H1 (cell line): Measurements from ENCODE around the gene CD4. TPM values are rescaled to one million over a fixed set of nuclear protein-coding genes. Genes with fewer than 3 reads are reported as not detected.

Experiments
- CHD7 ChIP-seq: fragments of 300-600 bp; sonication (generic); IDR thresholded peaks from 2 replicates; pipeline ENCODE4 v1.7.1; 2012; ENCODE audit warnings: low read length, moderate library complexity, mild to moderate bottlenecking, inconsistent platforms; ENCODE audit not compliant: insufficient replicate concordance
- EP300 ChIP-seq, 2 experiments: IDR thresholded peaks; 1 replicate in 1 of 2; 2 replicates in 1 of 2; pipeline ENCODE4 v1.6.1; 2011 to 2012; ENCODE audit warnings: low read depth in 2 of 2, low read length in 2 of 2, mild to moderate bottlenecking in 2 of 2, borderline replicate concordance in 1 of 2, inconsistent platforms in 1 of 2, moderate library complexity in 1 of 2
- HDAC6 ChIP-seq: IDR thresholded peaks from one replicate; pipeline ENCODE4 v1.7.1; 2012; ENCODE audit warnings: low read depth, mild to moderate bottlenecking, inconsistent platforms, low read length, moderate library complexity
- KDM1A ChIP-seq: fragments of 200-600, 300-600 bp; sonication (generic); IDR thresholded peaks from 2 replicates; pipeline ENCODE4 v1.7.1; 2016; ENCODE audit warnings: mild to moderate bottlenecking, low read length, borderline replicate concordance
- RFX5 ChIP-seq: IDR thresholded peaks from 2 replicates; pipeline ENCODE4 v1.6.1; 2011; ENCODE audit warnings: low read depth, low read length, improper control_type of control experiment, borderline replicate concordance
- polyA plus RNA-seq, 7 experiments: library from polyadenylated mRNA; depleted of rRNA in 3 of 7; stranded (reverse) in 5 of 7; unstranded in 2 of 7; fragments of >200 nt in 5 of 7; fragments of 200-250 nt in 2 of 7; gene quantifications; 1 replicate in 5 of 7; 2 replicates in 1 of 7; 4 replicates in 1 of 7; pipeline versions ENCODE4 v1.2.1 to v1.2.3, GENCODE V29; 2011 to 2013; ENCODE audit warnings: missing spikeins in 2 of 7, mixed read lengths in 2 of 7
- total RNA-seq: library from RNA; stranded (reverse); fragmentation: NEBNext Ultra II Directional; extraction: Animal tissue kit (Norgen Biotek cat#: 25700); gene quantifications from 2 replicates; pipeline ENCODE4 v1.2.1, GENCODE V29; 2021

CD4 gene
- total and polyA plus RNA-seq, 2 of the 8 experiments (the other 6 are each of a cell fraction or from before 2014, with no cell fraction given), result 3.4 to 5.1 TPM

DNA sequence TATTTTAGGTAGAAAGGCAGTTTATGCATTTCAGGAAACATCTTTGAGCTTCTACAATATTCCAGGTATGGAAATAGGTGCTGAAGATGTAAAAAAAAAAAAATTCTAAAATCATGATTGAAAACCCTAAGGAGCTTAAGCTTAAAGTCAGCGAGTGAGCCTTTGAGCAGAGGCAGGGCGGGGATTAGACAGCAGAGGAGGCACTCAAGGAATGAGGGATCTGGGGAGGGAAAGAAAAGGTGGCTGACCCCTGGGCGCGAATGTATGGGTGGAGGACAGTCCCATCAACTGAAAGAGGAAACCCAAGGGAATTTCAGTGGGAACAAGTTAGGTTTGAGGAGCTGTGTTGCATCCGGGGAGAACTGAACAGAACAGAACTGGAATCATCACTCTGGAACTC, 29.6 kb upstream of the CD4 start (continued):
- TF ChIP-seq CHD7 (no peak), RFX5 (no peak), KDM1A (no peak), HDAC6 (no peak), EP300 (IDR thresholded peaks at IDR 0.05; ENCODE audit: borderline replicate concordance in 1 of 2, low read depth in 2 of 2, low read length in 2 of 2) (no peak)
